ENCODE measurements around the gene RALY. TPM values are rescaled to one million over a fixed set of nuclear protein-coding genes. Genes with fewer than 3 reads are reported as not detected.

The RALY gene
- total RNA-seq, 1 donor from 2014 or later, result 71.0 TPM

- DNase-seq, result no peak
Measured at GRCh38 chr20:33990075-33990474, 3.6 kb upstream of the RALY start.

DNA sequence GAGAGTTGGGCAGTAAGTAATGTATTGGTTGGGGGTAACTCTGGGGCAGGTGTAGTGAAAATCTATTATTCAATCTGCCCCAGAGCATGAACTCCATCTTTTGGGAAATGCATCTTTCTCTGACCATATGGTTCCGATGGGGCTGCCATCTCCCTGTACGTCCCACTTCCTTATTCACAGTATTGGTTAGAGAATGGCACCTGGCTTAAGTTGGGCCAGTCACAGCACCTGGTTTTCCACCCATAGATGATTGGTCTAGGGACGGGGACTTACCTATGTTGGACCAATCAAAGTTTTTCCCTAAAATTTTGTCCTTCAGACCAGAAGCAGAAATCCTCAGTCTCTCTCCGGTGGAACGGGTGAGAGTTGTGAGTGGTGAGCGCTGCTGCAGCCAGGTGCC lies 2.2 kb upstream of the RALY start:
- DNase-seq, result no peak

- peak; percentile 55 for DNase-seq
Measured at GRCh38 chr20:33992145-33992922, 1.4 kb upstream of the RALY start.

GRCh38 chr20:33992923-33993575 lies 662 bp upstream of the RALY start:
- peak; percentile 99 for DNase-seq

DNA sequence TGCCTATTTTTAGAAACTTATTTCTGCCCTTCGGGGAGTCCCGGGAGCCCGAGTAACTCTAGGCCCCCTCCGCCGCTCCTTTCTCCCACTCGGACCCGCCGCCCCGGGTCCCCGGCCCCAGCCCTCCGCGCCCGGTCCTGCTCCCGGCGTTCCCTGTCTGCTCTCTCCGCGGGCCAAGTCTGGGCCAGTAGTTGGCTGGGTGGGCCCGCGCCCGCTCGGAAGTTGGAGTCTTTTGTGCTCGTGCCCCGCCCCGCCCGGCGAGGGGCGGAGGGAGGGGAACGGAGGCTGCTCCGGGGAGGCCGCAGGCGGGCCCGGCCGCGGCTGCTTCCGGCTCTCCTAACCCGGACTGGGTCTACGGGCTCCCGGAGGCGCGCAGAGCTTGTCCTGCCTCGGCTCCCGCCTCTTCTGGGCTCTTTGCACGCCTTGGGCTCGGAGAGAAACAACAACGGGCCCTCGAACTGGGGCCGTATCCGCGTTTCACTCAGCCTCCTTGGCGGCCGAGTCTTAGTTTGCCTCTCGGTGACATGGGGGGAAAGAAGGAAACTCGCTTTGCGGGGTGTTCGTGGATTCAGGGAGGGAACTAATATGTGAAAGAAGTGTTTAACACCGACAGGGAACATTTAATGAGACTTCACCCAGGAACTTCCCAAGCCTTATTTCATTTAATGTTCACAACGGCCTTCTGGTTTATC lies 657 bp downstream of the RALY start:
- DNase-seq, result peak; percentile 83

DNA sequence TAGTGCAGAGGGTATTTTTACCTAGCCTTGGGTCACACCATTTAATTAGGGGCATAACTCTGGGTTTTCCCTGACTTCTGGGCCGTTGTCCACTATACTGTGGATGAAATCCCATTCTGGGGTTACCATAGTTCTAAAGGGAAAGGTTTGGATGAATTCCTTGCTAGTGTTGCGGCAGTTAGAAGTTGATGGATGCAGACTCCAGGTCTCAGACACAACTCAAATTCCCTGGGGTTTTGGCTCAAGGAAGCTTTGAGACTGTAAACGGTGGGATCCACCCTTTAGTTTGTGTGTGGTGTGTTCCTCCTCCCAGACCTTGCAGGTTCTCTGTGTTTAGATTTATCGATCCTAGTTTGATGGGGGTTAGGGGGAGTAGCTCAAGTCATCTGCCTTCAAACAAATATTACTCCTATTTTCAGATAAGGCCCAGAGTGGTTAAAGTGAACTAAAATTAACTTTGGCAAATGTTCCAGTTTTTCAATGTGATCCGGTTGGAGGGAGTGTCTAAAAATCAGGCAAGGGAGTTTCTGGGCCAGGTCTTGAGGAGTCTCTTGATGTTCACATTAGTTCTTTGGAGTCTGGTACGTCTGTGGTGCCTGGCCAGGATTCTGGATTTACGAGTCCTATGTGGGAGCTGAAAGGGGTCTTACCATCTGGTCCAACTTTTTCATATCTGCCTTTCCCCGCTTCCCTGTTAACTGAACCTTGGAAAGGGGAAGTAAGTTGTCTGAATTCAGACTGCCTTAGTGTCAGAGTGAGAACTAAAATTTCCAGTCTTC lies 1.5 kb downstream of the RALY start:
- DNase-seq, result peak; percentile 10

- no peak for DNase-seq
Measured at GRCh38 chr20:33999025-33999649, 5.4 kb downstream of the RALY start.

DNA sequence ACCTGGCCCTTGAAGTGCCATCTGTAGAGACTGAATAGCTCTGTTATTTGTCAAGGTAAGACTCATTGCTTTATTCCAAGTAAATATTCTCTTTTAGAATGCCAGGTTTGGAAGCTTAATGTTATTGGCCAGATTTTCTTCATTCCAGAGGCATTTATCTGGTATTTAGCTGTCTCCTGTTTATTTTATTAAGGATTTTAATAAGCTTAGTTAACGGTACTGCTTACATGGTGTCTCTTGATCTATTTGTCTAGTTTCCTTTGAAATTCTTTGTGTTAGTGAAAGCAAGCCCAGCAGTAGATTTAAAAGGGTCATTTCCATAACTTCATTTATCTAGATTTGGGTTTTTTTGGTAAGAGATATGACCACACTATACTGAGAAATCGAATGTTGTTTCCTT lies 7.7 kb downstream of the RALY start:
- no peak for DNase-seq

DNA sequence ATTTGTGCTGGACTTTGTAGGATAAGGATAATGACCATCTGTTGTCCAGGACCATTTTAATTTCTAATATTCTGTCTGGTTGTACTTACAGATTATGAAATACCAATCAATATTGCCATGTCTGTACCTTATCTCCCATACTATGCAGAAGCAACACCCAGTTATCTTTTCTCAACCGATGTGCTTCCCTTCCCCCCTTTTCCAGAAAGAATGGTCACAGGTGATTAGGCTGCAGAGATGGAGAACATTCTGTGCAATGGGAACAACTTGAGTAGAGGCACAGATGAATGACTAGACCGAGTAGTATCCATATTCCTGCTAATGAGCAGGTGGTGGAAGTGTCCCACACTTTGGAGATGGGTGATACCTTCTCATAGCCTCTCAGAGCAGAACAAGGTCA lies 10.5 kb downstream of the RALY start:
- DNase-seq, result no peak

DNA sequence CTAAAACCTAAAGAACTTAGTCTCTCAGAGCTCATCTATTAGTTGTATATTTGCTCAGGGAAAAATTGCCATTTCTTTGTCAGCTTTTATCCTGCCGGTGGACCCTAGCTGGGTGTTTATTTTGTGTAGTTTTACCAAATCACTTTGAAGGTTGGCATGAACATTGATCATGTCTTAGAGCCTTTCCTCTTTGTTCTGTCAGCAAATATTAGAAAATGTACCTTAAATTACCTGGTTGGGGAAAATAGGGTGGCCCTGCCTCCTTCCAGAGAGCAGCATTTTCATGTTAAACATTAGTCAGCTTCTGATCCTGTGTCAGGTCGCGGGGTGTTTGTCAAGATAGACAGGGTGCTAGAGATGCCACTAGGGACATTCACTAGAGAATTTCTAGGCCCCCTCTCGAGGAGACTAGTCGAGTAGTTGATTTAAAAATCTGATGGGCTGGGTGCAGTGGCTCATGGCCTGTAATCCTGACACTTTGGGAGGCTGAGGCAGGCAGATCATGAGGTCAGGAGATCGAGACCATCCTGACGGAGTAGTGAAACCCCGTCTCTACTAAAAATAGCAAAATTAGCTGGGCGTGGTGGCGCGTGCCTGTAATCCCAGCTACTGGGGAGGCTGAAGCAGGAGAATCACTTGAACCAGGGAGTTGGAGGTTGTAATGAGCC lies 11.2 kb downstream of the RALY start:
- DNase-seq, result no peak

DNA sequence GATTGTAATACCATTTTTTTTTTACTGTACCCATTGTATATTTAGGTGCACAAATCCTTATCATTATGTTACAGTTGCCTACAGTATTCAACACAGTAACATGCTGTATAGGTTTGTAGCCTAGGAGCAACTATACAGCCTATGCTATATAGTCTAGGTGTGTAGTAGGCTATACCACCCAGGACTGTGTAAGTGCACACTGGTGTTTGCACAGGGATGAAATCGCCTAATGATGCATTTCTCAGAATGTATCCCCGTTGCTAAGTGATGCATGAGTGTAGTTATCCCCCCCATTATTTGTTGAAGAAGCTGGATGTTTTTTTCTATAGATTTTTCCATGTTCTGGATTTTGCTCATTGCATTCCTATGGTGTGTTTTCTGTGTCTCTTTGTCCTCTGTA lies 12.9 kb downstream of the RALY start:
- DNase-seq, result no peak

GRCh38 chr20:34008477-34008876 lies 14.8 kb downstream of the RALY start:
- DNase-seq, result no peak

GRCh38 chr20:34010405-34010931 lies 16.8 kb downstream of the RALY start:
- DNase-seq, result peak; percentile 17

DNA sequence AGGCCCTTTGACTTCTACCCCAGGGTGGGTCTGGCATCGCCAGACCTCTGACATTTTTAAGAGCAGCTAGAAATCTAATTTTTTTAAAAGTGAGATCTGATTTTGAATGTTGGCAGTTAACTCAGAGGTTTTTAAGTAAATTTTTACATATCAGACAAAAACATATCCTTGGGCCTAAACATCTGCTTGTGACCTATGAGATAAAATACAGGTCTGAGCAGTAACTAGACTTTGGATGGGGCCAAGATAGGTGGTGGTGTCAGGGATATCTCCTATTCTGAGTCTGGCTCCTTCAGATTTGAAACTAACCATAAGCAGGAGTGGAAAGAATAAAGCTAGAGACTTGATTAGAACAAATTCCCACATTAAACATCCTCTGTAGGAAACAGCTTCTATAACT lies 17.6 kb downstream of the RALY start:
- no peak for DNase-seq

DNA sequence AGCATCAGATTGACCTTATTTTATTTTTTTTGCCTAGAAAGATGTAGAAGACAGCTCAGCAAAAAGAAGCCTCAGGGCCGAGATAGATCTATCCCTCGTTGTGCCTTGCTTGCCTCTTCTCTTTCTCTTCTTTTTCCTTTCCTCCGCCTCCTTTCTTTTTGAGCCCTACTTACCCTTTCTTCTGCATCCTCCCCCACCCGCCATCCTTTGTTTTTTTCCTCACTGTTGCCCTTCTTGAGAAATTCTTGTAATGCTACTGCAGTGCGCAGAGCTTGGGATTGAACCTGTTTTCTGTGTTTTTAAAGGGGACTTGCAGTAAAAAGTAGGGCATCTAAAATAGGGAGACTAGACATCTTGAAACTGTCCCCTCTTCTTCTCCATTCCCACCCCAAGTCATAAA lies 18.6 kb downstream of the RALY start:
- DNase-seq, result no peak

DNA sequence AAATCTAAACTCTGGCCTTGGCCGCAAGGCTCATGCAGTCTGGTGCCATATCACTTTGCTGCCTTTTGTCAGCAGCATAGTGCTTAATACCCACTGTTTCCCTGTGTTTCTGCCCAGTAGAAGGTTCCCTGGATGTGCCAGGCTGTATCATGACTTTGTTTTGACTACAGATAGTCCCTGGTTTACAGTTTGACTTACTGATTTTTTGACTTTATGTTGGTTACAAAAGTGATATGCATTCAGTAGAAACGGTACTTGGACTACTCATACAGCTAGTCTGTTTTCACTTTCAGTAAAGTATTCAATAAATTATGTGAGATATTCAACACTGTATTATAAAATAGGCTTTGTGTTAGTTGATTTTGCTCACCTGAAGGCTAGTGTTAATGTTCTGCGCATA lies 19.0 kb downstream of the RALY start:
- DNase-seq, result no peak

DNA sequence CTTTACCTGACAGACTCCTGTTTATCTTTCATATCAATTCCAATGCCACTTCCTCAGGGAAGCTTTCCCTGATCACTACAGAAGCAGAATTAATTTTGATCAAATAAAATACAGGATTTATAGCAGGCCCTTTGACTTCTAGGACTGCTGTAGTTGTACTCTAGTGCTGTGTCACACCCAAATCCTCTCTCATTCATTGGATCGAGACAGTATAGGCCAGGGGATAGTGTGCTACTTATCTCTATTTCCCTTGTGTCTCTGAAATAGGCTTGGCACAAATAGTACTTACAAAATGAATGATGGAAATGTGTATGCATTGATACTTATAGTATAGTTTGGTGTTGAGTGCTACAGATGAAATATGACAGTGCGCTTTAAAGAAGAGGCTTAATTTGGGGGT lies 19.8 kb downstream of the RALY start:
- DNase-seq, result no peak

DNA sequence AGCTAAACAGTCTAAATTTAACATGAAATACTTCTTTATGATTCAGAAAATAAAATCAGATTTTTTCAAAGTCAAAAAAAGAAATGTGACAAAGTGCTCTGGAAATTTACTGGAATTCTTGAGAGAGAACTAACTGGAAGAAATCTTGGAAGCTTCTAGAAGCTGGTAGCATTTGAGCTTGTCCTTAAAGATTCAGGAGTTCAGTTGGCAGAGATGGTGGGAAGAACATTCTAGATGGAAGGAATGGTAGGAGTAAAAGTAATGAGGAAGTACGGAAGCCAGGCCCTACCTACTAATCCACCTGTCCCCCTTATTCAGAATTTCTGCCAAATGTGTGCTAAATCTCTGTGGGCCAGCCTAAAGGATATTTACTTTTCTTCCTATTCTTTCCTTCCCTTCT lies 21.2 kb downstream of the RALY start:
- no peak for DNase-seq

GRCh38 chr20:34015401-34016335 lies 22.0 kb downstream of the RALY start:
- DNase-seq, result no peak

GRCh38 chr20:34016736-34017135 lies 23.0 kb downstream of the RALY start:
- no peak for DNase-seq

DNA sequence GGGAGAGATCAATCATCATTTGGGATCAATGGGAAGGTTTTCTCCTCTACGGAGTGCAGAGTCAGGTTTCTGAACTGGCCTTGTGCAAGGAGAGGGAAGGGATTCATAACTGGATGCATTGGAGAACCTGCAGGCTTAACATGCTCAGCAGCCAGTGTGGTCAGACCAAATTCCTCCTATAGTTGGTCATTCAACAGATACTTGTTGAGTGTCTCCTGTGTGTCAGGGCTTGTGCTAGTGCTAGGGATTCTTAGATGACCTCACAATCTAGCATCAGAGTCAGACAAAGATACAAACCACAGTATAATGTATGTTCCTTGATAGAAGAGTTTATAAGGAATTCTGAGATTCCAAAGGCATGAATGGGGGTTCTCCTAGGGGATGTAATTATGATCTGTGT lies 23.9 kb downstream of the RALY start:
- DNase-seq, result no peak

All from dermis blood vessel endothelial cell (primary cell).